Keratinocyte (primary cell): ENCODE measurements around the gene OAF. TPM values are rescaled to one million over a fixed set of nuclear protein-coding genes. Genes with fewer than 3 reads are reported as not detected.

Experiments used
- DNase-seq: peaks from one replicate; pipeline ENCODE4 v3.0.0-alpha.2; 2011; ENCODE audit warnings: low read depth, missing footprints, low spot score
- FAIRE-seq: peaks from 2 replicates; lab custom pipeline; 2011; peaks lifted over from hg19 to GRCh38; lab: Jason Lieb, UNC
- H2AFZ ChIP-seq: 2 replicates; pipeline ENCODE4 v1.6.0; 2012; ENCODE audit warnings: low read length, control low read depth, inconsistent platforms; ENCODE audit not compliant: control insufficient read depth
- H3K27ac ChIP-seq: 2 replicates; pipeline ENCODE4 v1.5.1; 2011; ENCODE audit warnings: low read length; ENCODE audit not compliant: control insufficient read depth, insufficient read depth
- H3K27me3 ChIP-seq: 3 replicates; pipeline ENCODE4 v1.6.0; 2011; ENCODE audit warnings: low read length; ENCODE audit not compliant: control insufficient read depth, insufficient read depth; ENCODE audit errors: extremely low read depth
- H3K36me3 ChIP-seq, 2 experiments: 2 replicates in 1 of 2; 3 replicates in 1 of 2; pipeline ENCODE4 v1.5.1; 2011; ENCODE audit warnings: low read length in 2 of 2, mild to moderate bottlenecking in 1 of 2; ENCODE audit not compliant: control insufficient read depth in 2 of 2, insufficient read depth in 2 of 2; ENCODE audit errors: extremely low read depth in 1 of 2
- H3K4me1 ChIP-seq: 3 replicates; pipeline ENCODE4 v1.5.1; 2011; ENCODE audit warnings: low read length; ENCODE audit not compliant: control insufficient read depth, insufficient read depth; ENCODE audit errors: extremely low read depth
- H3K4me2 ChIP-seq: 3 replicates; pipeline ENCODE4 v1.6.0; 2011; ENCODE audit warnings: low read depth, low read length; ENCODE audit not compliant: control insufficient read depth, insufficient read depth; ENCODE audit errors: extremely low read depth
- H3K4me3 ChIP-seq, 3 experiments: fragments of 200-600 bp in 1 of 3; sonication (generic) in 1 of 3; 2 replicates in 2 of 3; 3 replicates in 1 of 3; pipeline ENCODE4 v1.5.1; 2011 to 2016; ENCODE audit warnings: low read length in 3 of 3, mild to moderate bottlenecking in 3 of 3, control low read depth in 2 of 3, inconsistent platforms in 1 of 3, low read depth in 1 of 3, mixed read lengths in 1 of 3, mixed run types in 1 of 3, moderate library complexity in 1 of 3; ENCODE audit not compliant: control insufficient read depth in 2 of 3, insufficient read depth in 2 of 3; ENCODE audit errors: extremely low read depth in 1 of 3
- H3K79me2 ChIP-seq: 2 replicates; pipeline ENCODE4 v1.6.0; 2012; ENCODE audit warnings: low read length; ENCODE audit not compliant: control insufficient read depth, insufficient read depth
- H3K9ac ChIP-seq: 3 replicates; pipeline ENCODE4 v1.6.0; 2011; ENCODE audit warnings: low read length; ENCODE audit not compliant: control insufficient read depth, insufficient read depth; ENCODE audit errors: extremely low read depth
- H3K9me1 ChIP-seq: 3 replicates; pipeline ENCODE4 v1.6.0; 2011; ENCODE audit warnings: low read length; ENCODE audit not compliant: control insufficient read depth, insufficient read depth; ENCODE audit errors: extremely low read depth
- H3K9me3 ChIP-seq: 2 replicates; pipeline ENCODE4 v1.5.1; 2012; ENCODE audit warnings: low read depth, low read length; ENCODE audit not compliant: control insufficient read depth
- H4K20me1 ChIP-seq: 3 replicates; pipeline ENCODE4 v1.6.0; 2011; ENCODE audit warnings: low read length; ENCODE audit not compliant: control insufficient read depth, insufficient read depth; ENCODE audit errors: extremely low read depth
- CTCF ChIP-seq, 3 experiments: IDR thresholded peaks in 1 of 3; conservative IDR thresholded peaks in 1 of 3; optimal IDR thresholded peaks in 1 of 3; 2 replicates in 2 of 3; 3 replicates in 1 of 3; pipeline versions ENCODE3 to v1.5.1; 2011; ENCODE audit warnings: low read length in 3 of 3, mild to moderate bottlenecking in 3 of 3, moderate library complexity in 2 of 3, control low read depth in 1 of 3, inconsistent platforms in 1 of 3; ENCODE audit not compliant: insufficient read depth in 2 of 3; ENCODE audit errors: extremely low read depth in 1 of 3
- EZH2 ChIP-seq: IDR thresholded peaks from one replicate; pipeline ENCODE4 v1.6.1; 2012; ENCODE audit warnings: inconsistent platforms, mild to moderate bottlenecking, low read length, moderate library complexity
- dilution Hi-C: fragments of 300-500 bp; cut with MboI; formaldehyde crosslinking; loops from one replicate; pipeline ENCODE4 v1.7.0; 2020; ENCODE audit warnings: low sequenced_read_pairs; ENCODE audit not compliant: extremely low pct_ligation_motif_present
- polyA plus RNA-seq, 5 experiments: library from polyadenylated mRNA; depleted of rRNA in 3 of 5; stranded (reverse) in 3 of 5; stranded (forward) in 1 of 5; unstranded in 1 of 5; fragments of >200 nt; gene quantifications; 1 replicate in 1 of 5; 2 replicates in 3 of 5; 3 replicates in 1 of 5; pipeline versions ENCODE4 v1.2.1 to v1.2.3, GENCODE V29; 2011 to 2012; ENCODE audit warnings: missing spikeins in 2 of 5, low read depth in 1 of 5, low replicate concordance in 1 of 5

The OAF gene
- polyA plus RNA-seq, 1 donor (not counting 4 experiments of a cell fraction or from before 2014, with no cell fraction given): 11.2 TPM

GRCh38 chr11:120168108-120168959, 42.5 kb upstream of the OAF start:
- no peak for FAIRE-seq
- Histone ChIP-seq H3K9me3 (no peaks in the 10 kb centered on the region), H4K20me1 (peaks cover 3% of the 10 kb centered on the region), H3K9me1 (no peaks in the 10 kb centered on the region), H3K27me3 (peaks cover 16% of the 10 kb centered on the region), H3K4me2 (peak overlapping the region; percentile 93), H3K4me3 (peak overlapping the region; percentile 43 to 72 (median 67)), H3K79me2 (no peaks in the 10 kb centered on the region), H3K9ac (peak overlapping the region; percentile 75), H3K4me1 (peaks cover 14% of the 10 kb centered on the region), H3K36me3 (no peaks in the 10 kb centered on the region), H2AFZ (peak overlapping the region; percentile 96), H3K27ac (no peak overlapping the region)
- DNase-seq: no peak
- TF ChIP-seq CTCF (optimal IDR thresholded peaks at IDR 0.05 in 1 of 3, IDR thresholded peaks at IDR 0.05 in 1 of 3, conservative IDR thresholded peaks at IDR 0.05 in 1 of 3; ENCODE audit: extremely low read depth in 1 of 3, insufficient read depth in 2 of 3, low read length in 3 of 3): no peak
- TF ChIP-seq EZH2: no peak
- dilution Hi-C loops: no loop called here

GRCh38 chr11:120168960-120169681, 41.7 kb upstream of the OAF start:
- Histone ChIP-seq H2AFZ (peak overlapping the region; percentile 96), H3K36me3 (no peaks in the 10 kb centered on the region), H3K9ac (peak overlapping the region; percentile 75), H3K27me3 (peaks cover 24% of the 10 kb centered on the region), H3K27ac (peak overlapping the region; percentile 47), H3K4me2 (peak overlapping the region; percentile 93), H3K79me2 (no peaks in the 10 kb centered on the region), H3K9me3 (no peaks in the 10 kb centered on the region), H3K9me1 (no peaks in the 10 kb centered on the region), H3K4me3 (peak overlapping the region; percentile 43 to 72 (median 67)), H4K20me1 (peaks cover 3% of the 10 kb centered on the region), H3K4me1 (peaks cover 14% of the 10 kb centered on the region)
- dilution Hi-C loops: no loop called here
- peak; percentile 61 to 86 (median 81) for TF ChIP-seq CTCF (optimal IDR thresholded peaks at IDR 0.05 in 1 of 3, IDR thresholded peaks at IDR 0.05 in 1 of 3, conservative IDR thresholded peaks at IDR 0.05 in 1 of 3; ENCODE audit: extremely low read depth in 1 of 3, insufficient read depth in 2 of 3, low read length in 3 of 3)
- no peak for TF ChIP-seq EZH2
- no peak for DNase-seq
- FAIRE-seq: no peak
